Measurements from ENCODE around the gene RAB27A.

DNA sequence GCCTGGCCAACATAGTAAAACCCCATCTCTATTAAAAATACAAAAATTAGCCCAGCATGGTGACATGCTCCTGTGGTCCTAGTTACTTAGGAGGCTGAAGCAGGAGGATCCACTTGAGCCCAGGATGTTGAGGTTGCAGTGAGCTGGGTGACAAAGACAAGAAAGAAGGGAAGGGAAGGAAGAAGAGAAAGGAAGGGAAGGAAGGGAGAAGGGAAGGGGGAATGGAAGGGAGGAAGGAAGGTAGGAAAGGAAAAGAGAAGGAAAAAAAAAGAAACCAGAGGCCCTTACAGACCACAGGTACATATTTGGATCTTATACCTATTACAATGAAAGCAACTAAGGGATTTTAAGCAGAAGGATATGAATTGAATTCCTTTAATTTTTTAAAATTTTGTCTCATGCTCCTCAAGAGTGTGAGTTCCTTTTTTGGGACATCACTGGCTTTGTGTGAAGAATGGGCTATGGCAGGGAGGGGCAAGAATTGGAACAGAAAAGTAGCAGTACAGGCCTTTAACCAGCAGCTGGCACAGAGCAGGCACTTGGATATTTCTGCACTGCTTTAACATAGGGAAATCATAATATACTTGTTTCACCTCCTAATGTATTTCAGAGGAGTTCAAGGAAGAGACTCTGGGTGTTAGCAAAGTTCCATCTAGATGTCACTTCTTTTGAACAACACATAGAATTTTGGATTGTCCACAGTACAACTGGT lies 7.9 kb downstream of the RAB27A start:
- TF ChIP-seq ZFX (IDR thresholded peaks at IDR 0.05; ENCODE audit: borderline replicate concordance), result no peak
- TF ChIP-seq, protein P1, sequence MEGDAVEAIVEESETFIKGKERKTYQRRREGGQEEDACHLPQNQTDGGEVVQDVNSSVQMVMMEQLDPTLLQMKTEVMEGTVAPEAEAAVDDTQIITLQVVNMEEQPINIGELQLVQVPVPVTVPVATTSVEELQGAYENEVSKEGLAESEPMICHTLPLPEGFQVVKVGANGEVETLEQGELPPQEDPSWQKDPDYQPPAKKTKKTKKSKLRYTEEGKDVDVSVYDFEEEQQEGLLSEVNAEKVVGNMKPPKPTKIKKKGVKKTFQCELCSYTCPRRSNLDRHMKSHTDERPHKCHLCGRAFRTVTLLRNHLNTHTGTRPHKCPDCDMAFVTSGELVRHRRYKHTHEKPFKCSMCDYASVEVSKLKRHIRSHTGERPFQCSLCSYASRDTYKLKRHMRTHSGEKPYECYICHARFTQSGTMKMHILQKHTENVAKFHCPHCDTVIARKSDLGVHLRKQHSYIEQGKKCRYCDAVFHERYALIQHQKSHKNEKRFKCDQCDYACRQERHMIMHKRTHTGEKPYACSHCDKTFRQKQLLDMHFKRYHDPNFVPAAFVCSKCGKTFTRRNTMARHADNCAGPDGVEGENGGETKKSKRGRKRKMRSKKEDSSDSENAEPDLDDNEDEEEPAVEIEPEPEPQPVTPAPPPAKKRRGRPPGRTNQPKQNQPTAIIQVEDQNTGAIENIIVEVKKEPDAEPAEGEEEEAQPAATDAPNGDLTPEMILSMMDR (IDR thresholded peaks at IDR 0.05), result no peak
